Measurements from ENCODE around the gene SHISA3. TPM values are rescaled to one million over a fixed set of nuclear protein-coding genes. Genes with fewer than 3 reads are reported as not detected.
"Not testable (repeated sequence)": the region's sequence is repeated elsewhere in the genome, so short reads cannot be mapped to it uniquely, and the experiment has no call there.

SHISA3 gene
- total RNA-seq = 5.4 TPM
- long read RNA-seq, transcript SHISA3-201 (2 exons, 1,971 nt) = major isoform, 7 of 10 reads
- long read RNA-seq, partial matches to known transcripts = 3 of 10 reads
- long read RNA-seq, other reads (novel, unspliced or antisense) = 0 of 10 reads

DNA sequence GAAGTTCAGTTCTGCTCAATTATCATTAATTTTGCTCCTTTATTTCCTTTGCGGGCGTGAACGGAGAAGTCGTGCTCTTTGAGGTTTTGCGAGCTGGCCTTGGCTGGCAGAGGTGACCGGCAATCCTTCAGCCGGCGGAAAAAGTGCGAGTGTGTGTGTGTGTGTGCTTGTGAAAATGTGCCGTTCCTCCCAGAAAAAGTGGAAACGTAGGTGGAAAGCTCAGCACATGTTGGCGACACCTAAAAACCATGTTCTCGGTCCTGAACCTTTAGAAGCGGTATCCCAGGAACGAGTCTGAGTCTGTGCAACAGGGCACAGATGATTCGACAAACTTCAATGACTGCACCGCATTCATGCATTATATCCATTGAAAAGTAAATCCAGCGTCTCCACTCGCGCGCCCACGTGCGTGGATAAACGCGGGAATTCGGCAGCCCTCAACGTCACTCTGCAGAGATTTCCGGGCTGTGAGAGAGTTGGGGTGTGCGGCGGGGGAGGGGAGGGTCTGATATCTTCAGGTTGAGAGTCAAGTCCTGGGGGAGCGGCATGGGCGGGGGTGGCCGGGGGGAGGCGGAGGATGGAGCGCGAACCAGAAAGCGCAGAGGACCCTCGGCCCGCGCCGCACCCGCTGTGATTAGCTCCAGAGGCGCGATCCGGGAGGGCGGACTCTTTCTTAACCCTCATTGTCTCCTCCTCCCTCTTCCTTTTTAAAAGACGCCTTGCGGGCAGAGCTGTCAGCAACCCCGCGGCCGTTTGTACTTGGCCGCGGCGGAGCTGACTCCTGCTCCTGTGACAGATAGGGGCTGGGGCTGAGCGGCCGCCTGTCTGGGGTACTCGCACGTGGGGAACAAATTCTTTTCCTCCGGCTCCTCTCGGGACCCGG lies at the start of gene SHISA3:
SHISA3 (plus strand) TSS at position 737 of the 883 bp plus-strand sequence. CDS start 569 bp downstream, outside the sequence.
- intact Hi-C loops (cut with micrococcal nuclease) = no loop called here
- peak; percentile 65 for DNase-seq
- peak; percentile 70 for ATAC-seq

GRCh38 chr4:42348247-42348646 lies 49.0 kb upstream of the SHISA3 start:
- DNase-seq = no peak
- intact Hi-C loops (cut with micrococcal nuclease) = no loop called here

DNA sequence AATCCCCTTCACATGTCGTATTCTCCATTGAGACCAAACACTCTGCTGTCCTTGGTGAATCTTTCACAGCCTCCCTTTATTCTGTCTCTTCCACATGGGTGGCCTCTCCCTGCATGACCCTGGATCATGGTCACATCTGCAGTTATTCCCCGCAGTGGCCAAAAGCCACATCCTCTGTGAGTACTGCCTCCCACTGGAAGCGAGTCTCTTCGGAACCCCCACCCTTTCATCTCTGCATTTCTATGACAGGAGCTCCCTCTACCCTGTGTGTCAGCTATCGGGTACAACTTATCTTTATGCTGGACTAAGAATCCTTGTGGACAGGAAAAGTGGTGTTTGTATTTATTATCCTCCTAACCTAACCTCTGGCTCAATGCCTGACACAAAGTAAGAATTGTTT lies 48.6 kb upstream of the SHISA3 start:
- ATAC-seq = peak; percentile 64
- intact Hi-C loops (cut with micrococcal nuclease) = no loop called here
- no peak for DNase-seq

More at GRCh38 chr4:42348247-42348646, 49.0 kb upstream of the SHISA3 start:
- ATAC-seq = peak; percentile 85

DNA sequence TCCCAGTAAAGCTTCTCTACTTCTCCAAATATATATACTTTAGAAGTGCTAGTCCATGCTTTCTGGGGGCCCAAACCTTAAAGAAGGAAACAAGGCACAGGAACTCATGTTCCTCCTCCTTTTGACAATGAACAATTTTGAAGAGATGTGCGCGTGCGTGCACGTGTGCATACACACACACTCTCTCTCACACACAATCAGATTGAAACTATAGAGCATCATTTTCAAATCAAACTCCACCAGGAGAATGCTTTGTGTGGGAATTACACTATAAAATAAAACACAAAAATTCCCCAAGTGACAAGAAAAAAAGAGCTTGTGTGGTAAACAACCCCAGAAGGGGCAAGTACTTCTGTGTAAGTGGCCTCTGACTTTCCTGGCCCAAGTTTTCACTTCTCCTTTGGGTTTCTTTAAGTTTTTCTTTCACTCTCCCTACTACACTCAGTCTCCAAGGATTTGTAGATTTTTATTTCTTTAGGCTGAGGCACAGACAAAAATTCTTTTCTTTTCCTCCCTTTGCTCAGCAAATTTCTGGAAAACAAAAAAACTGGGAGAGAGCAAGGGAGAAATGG lies 46.6 kb upstream of the SHISA3 start:
- intact Hi-C loops (cut with micrococcal nuclease) = no loop called here
- no peak for DNase-seq
- ATAC-seq = no peak

GRCh38 chr4:42352049-42352448 lies 45.2 kb upstream of the SHISA3 start:
- ATAC-seq = no peak
- DNase-seq = no peak
- intact Hi-C loops (cut with micrococcal nuclease) = no loop called here

DNA sequence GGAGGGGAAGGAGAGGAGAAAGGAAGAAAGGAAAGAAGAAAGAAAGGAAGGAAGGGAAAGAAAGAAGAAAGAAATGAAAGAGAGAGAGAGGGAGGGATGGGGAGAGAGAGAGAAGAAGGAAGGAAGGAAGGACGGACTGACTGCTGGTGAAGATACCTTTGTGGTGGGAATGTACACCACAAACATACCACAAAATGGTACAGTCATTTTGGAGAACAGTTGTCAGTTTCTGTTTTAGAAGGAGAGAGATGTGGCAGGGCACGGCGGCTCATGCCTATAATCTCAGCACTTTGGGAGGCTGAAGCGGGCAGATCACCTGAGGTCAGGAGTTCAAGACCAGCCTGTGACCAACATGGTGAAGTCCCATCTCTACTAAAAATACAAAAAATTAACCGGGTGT lies 40.0 kb upstream of the SHISA3 start:
- no peak for DNase-seq
- intact Hi-C loops (cut with micrococcal nuclease) = no loop called here
- no peak for ATAC-seq

- ATAC-seq = no peak
- DNase-seq = no peak
- intact Hi-C loops (cut with micrococcal nuclease) = no loop called here
Measured at GRCh38 chr4:42359711-42360110, 37.6 kb upstream of the SHISA3 start.

DNA sequence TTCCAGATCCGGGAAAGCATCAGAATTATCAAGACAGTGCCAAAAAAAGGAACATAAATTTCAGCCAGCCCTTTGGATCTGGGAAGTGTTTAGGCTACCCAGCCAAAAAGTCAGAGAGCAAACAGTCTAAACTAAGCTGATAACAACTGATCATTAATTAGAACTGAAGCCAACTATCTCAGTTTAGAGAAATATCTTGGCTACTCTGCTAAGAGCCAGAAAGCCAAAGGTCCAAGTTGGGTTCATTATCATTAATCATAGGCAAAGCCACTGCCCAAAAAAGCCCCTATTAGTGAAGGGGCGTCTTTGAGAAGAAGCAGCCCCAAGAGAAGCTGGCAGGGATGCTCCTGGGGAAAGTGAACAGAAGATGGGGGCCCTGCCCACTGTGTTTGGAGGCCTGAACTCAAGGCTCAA lies 37.0 kb upstream of the SHISA3 start:
- DNase-seq (no peak), ATAC-seq (no peak)
- intact Hi-C loops (cut with micrococcal nuclease) = no loop called here

GRCh38 chr4:42361456-42361855 lies 35.8 kb upstream of the SHISA3 start:
- intact Hi-C loops (cut with micrococcal nuclease) = no loop called here
- no peak for DNase-seq
- ATAC-seq = no peak

DNA sequence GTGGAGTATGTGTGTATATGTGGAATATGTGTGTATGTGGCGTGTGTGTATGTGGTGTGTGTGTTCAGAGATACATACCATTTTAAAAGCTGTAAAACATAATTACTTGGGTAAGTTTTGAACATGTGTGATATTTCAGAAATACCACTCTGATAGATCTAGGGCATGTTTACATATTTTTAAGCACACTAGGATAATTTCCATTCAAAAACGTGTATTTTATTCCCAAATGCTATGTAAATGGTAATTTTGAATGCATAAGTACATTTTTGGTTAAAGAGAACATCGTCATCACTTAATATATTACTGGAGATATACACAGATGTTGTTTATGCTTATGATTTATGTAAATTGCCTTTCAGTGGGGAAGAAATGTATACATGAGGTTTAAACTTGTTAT lies 34.7 kb upstream of the SHISA3 start:
- intact Hi-C loops (cut with micrococcal nuclease) = no loop called here
- DNase-seq (no peak), ATAC-seq (no peak)

- intact Hi-C loops (cut with micrococcal nuclease) = no loop called here
- no peak for ATAC-seq
- no peak for DNase-seq
Measured at GRCh38 chr4:42363614-42364013, 33.7 kb upstream of the SHISA3 start.

DNA sequence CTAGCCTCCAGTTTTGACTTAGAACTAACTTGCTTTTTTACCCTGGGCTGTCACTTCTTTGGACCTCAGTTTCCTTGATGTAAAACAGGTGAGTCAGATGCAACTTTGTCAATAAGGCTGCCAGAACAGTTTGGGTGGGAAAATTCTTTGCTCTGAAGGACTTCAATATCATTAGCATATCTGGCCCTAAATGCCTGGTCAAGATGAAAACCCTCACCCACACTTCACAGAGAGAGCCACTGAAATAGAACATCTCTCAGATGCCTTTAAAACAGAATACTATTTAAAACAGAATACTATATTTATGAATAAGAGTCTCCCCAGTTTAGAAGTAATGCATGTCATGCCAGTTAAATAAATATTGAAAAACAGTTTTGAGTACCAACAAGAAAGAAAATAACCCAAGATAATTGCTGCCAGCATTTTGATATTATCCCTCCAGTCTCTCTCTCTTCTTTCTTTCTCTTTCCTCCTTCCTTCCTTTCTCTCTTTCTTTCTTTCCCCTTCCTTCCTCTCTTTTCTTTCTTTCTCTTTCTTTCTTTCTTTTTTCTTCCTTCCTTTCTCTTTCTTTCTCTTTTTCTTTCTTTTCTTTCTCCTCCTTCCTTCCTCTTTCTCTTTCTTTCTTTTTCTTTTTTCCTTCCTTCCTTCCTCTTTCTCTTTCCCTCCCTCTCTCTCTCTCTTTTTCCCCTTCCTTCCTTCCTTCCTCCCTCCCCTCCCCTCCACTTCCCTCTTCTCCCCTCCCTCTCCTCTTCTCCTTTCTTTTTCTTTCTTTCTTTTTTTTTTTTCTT lies 32.8 kb upstream of the SHISA3 start:
- DNase-seq (no peak), ATAC-seq (no peak)
- intact Hi-C loops (cut with micrococcal nuclease) = no loop called here

DNA sequence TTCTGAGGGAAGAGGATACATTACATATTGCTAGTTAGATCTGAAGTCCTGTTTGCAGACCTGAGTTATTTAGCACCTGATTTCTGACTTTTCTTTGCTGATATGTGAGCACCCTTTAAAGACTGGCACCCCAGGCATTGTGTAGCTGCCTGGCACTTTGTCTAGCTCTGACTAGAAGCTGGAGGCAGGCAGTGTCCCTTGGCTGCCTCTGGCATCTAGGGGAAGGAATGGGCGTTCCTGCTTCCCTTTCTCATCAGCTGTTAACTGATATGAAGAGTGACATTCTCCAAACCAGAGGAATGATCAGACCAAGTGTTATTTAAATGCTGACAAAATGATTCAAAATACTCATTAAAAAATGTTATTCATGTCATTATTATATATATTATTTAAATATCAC lies 30.3 kb upstream of the SHISA3 start:
- ATAC-seq = no peak
- intact Hi-C loops (cut with micrococcal nuclease) = no loop called here
- DNase-seq = no peak

DNA sequence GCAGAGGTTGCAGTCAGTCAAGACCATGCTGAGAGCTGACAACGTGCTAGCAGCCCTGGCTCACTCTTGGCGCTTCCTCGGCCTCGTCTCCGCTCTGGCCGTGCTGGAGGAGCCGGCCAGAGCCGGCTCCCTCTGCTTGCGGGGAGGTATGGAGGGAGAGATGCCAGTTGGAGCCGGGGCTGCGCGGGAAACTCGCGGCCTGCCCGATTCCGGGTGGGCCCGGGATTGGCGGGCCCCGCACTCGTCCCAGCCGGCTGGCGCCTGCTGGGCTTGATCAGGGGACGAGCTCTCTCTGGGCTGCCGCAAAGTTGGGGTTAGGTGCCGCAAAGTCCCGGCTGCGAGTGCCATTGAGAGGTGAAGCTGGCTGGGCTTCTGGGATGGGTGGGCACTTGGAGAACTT lies 27.8 kb upstream of the SHISA3 start:
- intact Hi-C loops (cut with micrococcal nuclease) = no loop called here
- ATAC-seq (no peak), DNase-seq (no peak)

DNA sequence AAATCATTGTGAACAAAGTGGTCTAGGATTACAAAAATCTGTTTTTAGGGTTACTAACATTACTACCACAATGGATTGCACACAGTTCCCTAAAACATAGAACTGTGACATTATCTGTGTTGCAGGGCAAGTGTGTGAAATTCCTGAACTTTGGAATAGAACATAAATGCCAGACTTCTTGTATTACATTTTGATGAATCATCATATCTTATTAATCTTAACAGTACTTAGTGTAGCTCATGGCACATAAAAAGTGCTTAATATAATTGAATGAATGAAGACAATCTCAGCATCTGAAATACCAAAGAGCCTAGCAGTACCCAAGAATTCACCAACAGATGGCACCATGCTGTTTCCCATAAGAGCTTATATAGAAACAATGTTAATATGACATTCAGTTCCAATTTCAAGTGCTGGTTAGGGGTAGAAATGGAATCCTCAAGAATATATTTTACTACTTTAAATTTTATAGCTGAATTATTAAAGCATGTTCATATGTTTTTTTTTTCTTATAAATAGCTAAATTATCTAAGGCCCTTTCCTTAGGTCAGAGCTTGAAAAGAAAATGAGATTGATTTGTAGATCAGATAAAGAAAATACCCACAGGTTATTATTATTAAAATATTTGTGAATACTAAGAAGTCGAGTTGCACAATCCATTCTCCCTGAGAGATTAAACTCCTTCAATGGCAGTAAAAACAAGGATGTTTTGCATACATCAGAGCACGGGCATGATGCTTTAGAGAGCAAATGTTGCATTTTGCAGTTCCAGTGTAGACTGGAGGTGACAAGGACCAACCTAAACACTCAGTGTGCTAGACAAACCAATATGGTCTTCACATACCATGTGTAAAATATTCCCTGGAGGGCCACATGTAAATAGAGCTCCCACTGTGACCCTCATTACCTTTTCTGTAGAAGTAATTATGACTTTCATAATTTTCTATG lies 25.7 kb upstream of the SHISA3 start:
- no peak for DNase-seq
- ATAC-seq = peak; percentile 69
- intact Hi-C loops (cut with micrococcal nuclease) = loop anchor here (5.0 kb wide), 1 partner anchor 146 kb away; no protein-coding TSS in a partner anchor

GRCh38 chr4:42372303-42372702 lies 25.0 kb upstream of the SHISA3 start:
- DNase-seq, ATAC-seq: not testable (repeated sequence)
- intact Hi-C loops (cut with micrococcal nuclease) = loop anchor here (5.0 kb wide), 1 partner anchor 145 kb away; no protein-coding TSS in a partner anchor

DNA sequence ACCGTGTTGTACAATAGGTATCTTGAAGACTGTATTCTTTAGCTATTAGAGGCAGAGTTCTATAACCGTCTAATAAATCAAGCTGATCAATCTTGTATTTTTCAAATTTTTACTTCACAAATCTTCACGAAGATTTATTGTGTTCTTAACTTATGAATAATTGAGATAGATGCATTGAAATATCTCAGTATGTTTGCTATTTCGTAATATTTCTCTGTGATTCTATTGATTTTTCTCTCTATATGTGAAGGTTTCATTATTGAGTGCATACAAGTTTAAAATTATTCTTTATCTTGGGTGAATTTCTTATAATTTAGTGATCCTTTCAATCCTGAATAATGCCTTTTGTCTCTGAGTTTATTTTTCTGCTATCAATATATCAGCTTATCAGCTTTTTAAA lies 19.8 kb upstream of the SHISA3 start:
- intact Hi-C loops (cut with micrococcal nuclease) = no loop called here
- no peak for ATAC-seq
- no peak for DNase-seq

- ATAC-seq = no peak
- intact Hi-C loops (cut with micrococcal nuclease) = no loop called here
- DNase-seq = no peak
Measured at GRCh38 chr4:42381666-42382065, 15.6 kb upstream of the SHISA3 start.

- ATAC-seq = no peak
- DNase-seq = no peak
- intact Hi-C loops (cut with micrococcal nuclease) = no loop called here
Measured at GRCh38 chr4:42385516-42385915, 11.8 kb upstream of the SHISA3 start.
